ENCODE results near the gene RASGRF1.
"Not testable (repeated sequence)": the region's sequence is repeated elsewhere in the genome, so short reads cannot be mapped to it uniquely, and the experiment has no call there.

The RASGRF1 gene

DNA sequence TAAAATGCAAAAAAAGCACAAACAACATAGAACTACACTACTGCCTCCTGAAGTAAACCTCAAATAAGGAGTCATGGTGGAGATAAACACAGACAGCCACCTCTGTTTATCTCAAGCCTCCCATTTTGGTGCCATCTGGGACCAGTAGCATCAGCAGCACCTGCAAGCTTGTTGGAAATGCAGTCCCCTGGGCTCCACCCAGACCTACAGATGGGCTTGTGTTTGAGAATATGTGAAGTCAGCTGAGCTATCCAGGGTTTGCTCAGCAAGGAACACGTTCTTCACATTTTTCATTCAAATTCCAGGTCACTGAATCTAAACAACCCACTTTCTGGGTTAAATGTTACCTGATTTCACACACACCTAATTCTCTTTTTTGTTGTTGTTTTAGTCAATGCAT is 45.5 kb downstream of the RASGRF1 start:
- DNase-seq (ENCODE audit: extremely low read depth in 1 of 2, low read depth in 1 of 2), result no peak

DNA sequence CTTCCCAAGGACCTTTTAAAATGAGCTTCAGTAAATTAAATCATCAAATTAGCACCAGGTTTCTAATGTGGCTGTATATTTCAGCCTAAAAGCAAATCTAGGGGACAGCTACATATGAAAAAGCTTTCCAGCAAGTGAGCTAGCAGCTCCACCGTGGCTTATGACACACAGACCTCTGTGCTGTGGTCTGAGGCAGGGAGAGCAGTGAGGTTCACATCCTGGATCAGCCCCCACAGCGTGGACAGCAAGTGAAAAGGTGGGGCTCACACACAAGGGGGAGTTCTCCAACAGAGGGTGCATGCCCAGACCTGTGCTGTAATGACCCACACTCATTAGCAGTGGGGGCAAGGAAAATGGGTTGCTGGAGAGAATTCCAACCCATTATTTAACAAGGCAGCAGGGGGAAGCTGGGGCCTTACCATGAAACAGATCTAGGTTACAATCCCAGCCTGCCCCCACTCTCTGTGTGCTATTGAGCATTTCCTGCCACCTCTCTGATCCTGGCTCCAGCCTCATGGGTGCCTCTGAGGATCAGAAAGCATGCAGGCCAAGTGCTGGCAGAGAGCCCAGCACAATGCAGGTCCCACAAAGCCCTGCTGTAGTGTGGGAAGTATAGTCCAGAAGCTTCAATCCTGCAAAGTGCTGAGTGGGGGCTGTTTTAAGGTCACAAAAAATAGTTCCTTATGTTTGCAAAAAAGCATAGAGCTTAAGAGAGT is 48.2 kb downstream of the RASGRF1 start:
- no peak for DNase-seq (ENCODE audit: extremely low read depth in 1 of 2, low read depth in 1 of 2)

DNA sequence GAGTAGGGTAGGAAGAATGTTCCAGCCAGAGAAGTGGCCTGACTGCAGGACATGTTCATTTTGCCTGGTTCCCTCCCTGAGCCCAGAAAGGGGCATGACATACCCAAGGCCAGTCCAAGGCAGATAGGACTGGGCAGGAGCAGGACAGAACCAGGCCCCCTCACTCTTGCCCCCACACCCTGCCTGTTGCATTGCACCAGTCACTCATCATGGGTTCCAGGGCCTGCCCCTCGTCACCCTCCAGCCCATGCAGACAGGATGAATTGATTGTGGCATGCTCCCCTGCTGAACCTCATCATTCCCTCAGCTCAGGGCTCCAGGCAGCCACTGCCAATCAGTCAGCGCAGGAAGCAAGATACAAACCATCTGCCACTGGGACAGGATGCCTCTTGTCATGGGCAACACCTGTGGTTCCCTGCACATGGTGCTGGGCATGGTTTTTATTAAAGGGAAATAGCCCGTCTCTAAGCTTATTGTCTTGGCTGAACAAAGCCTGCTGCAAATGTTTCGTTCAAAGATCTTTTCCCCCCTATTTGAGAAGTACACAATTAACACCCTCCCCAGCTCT is 48.9 kb downstream of the RASGRF1 start:
- DNase-seq (ENCODE audit: extremely low read depth in 1 of 2, low read depth in 1 of 2), result no peak

DNA sequence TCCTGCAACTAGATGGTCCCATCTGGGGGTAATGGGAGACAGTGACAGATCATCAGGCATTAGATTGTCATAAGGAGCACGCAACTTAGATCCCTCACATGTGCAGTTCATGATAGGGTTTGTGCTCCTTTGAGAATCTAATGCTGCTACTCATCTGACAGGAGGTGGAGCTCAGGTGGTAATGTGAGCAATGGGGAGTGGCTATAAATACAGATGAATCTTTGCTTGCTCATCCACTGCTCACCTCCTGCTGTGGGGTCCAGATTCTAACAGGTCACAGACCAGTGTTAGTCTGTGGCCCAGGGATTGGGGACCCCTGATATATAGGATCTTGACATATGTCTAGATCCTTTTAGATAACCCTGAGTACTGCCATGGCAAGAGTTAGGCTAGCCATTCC is 52.7 kb downstream of the RASGRF1 start:
- DNase-seq (ENCODE audit: extremely low read depth in 1 of 2, low read depth in 1 of 2), result no peak

DNA sequence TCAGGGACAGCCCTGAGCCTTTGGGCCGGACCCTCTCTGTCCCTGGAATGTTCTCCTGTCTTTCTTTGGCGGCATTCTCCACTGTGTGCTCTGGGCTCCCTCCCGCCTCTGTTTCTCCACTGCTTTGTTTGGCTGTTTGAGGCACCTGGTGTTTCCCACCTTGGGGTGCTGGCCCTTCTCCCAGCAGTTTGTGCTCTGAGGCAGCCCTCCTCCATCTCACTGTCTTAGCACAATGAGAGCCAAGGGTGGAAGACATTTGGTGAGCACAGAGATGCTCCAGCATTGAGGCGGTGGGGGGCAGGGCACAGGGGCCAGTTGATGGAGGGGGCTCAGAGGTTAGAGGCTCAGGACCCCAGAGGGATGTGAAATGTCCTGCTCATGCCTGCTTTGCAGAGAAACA is 54.3 kb downstream of the RASGRF1 start:
- no peak for DNase-seq (ENCODE audit: extremely low read depth in 1 of 2, low read depth in 1 of 2)

DNA sequence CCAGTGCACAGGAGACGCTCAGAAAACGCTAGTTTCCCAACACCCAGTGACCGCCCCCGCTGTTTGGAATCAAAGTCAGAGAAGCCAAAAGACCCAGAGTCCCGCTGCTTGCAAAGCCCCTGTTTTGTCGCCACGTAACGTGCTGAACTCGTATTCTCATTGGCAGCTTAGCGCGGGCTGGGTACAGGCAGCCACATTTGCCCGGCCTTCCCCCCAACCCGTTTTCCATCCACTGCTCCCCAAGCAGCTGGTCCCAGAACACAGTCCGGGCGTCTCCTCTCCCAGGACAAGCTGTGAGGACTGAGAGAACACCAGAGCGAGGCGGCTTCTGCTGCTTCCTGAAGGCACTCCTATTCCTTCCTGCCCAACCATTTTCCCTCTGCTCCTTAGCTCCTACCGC is 54.8 kb downstream of the RASGRF1 start:
- DNase-seq (ENCODE audit: extremely low read depth in 1 of 2, low read depth in 1 of 2), result no peak

DNA sequence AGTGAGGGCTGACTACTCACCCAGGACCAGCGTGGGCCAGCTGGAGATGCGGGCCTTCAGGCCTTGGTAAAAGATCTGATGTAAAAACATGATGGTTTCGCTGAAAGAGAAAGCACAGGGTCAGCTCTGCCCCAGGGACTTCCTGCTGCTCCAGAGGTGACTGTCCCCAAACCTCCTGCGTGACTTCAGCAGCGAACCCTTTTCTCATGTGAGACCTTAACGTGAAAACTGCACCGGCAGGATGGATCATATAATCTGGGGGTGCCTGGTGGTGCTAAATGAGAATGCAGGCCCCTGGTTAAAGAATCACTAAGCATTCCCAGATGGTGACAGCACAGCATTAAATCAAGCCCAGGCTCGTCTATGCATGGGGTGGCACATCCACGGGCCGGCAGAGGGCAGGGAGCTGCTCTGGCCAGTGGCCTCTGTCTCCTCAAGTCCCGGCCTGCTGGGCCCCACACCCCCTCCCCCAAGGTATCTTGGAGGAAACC is 55.4 kb downstream of the RASGRF1 start:
- DNase-seq (ENCODE audit: extremely low read depth in 1 of 2, low read depth in 1 of 2), result no peak

DNA sequence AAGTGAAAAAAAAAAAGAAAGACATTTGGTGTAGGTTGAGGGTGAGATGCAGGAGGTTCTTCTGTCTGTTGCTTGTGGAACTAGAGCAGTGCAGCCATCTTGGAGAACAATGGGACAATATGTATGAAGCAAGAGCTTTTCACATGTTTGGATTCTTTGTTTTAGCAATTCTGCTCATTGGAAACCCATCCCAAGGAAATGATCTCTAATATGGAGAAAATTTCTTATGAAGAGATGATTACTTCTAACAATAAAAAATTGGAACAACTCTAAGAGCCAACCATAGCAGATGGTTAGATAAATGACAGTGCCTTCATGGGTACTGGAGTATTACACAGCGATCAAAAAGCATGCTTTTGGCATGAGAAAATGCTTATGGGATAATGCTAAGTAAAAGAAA is 56.3 kb downstream of the RASGRF1 start:
- no peak for DNase-seq (ENCODE audit: extremely low read depth in 1 of 2, low read depth in 1 of 2)

DNA sequence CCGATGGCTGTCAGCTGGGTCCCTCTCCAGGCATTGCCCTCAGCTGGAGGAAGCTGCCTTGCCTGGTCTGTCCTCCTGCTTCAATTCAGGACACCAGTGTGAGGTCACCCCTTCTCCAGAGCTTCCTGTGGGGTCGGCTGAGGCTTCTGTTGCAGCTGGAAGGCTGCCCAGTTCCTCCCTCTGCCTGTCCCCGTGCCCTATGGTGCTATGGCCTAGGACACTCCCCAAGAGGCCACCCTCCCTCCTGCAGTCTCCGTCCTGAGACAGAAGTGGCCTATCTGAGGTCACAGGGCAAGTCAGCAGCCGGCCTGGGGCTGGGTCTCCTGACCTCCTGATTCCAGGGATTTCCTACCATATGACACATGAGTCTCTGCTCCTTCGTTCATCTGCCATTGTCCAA is 57.9 kb downstream of the RASGRF1 start:
- DNase-seq (ENCODE audit: extremely low read depth in 1 of 2, low read depth in 1 of 2), result no peak

DNA sequence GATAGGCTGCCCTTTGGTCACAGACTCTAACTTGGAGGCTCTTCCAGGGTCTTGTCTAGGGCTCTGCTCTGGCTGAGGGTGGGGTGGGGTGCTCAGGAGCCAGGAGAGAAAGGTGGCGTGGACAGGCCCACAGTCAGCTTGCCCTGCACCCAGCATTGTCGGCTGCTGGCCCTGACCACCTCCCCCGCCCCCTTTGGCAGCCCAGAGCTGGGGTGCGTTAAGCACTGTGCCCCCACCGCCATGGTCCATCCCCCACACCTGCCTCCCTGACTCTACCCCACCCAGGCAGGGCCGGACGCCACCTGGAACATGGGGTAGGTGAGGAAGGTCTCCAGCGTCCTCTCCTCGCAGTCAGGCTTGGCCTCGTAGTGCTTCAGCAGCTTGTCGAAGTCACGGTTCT is 58.8 kb downstream of the RASGRF1 start:
- no peak for DNase-seq (ENCODE audit: extremely low read depth in 1 of 2, low read depth in 1 of 2)

DNA sequence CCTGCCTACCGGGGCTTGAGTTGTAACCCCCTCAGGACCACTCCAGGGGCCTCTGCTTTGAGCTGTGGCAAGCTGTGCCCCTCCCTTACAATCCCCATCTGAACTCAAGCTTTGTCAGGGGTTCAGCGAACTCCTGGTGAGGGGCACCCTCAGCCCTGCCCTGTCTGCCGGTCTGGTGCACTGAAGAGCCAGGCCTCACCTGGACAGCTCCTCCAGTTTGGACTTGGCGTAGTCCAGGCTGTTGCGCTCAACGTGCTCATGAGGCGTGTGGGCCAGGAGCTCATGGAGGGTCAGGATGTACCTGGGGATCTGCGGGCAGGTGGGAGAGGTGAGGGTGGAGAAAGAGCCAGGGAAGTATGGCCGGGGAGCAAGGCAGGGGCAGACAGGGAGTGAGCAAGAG is 59.4 kb downstream of the RASGRF1 start:
- no peak for DNase-seq (ENCODE audit: extremely low read depth in 1 of 2, low read depth in 1 of 2)

DNA sequence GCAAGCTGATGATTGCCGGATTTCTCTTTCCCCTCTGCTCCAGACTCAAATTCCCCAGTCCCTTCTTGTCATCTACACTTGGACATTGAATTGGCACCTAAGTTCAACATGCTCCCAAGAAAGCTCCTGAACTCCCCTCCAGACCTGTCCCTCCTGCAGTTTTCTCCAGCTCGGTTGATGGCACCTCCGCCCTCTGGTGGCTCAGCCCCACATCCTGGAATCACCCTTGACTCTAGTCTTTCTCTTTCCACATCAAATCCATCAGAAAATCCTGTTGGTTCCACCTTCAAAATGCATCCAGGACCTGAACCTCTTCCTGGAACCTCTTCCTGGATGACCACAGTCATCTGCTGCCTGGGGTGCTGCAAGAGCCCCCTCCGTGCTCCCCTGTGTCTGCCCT is 60.1 kb downstream of the RASGRF1 start:
- no peak for DNase-seq (ENCODE audit: extremely low read depth in 1 of 2, low read depth in 1 of 2)

DNA sequence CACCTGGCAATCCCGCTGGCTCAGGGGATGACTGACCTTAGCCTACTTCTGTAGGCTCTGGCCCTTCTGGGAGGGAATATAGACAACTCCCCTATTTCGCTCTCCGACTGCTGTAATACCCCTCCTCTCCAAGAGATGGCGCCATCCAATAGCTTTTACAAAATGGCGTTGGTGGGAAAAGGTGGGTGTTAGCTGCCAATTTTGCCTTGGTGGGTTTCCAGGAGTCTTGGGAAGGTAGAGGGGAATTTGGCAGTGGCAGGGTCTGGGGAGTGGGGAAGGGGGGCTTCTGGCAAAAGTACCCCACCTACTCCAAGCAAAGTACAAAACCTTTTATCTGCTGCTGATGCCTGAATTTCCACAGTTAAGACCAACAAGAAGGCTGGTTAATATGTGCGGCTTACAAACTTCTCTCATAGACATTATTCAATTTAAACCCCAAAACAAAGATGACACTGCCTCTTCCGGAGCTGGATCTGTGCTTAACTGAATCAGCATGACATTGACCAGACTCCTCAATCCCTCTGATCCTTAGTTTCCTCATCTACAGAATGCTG is 62.1 kb downstream of the RASGRF1 start:
- DNase-seq (ENCODE audit: extremely low read depth in 1 of 2, low read depth in 1 of 2), result peak; percentile 6 to 10

DNA sequence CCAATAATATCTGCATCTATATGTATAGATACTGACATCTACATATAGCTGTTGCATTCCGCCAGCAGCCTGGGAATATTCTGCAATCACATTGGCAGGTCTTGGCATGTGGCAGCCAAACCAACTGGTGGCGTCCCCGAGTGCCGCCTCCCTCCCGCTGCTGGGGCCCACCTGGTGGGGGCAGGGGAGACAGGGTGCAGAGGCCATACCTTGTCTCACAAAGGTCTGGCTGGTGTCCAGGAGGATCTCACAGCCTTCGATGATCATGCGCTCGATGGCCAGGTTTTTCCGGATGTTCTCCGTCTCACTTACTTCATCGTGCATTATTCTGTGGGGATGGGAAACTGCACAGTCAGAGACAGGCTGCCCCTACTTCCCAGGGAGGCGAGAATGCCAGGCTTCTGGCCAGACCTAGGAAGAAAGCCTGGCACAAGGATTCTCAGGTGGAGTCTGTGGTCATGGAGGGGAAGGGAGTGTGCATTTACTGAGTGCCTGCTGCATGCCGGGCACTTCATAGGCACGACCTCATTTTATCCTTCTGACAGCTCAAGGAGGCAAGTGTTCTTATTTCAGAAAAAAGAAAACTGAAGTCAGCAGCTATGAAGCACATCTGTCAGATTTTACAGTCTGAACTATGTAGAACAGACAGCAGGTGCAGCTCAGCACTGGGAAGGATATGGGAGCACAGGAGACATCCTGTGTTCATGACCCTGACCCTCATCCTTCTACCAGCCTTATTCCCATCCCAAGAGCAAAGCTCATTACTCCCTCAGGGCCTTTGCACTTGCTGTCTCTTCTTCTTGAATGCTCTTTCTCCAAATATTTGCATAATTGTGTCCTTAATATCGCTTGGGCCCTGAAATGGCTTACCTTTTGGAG is 62.8 kb downstream of the RASGRF1 start:
- DNase-seq (ENCODE audit: extremely low read depth in 1 of 2, low read depth in 1 of 2), result no peak

DNA sequence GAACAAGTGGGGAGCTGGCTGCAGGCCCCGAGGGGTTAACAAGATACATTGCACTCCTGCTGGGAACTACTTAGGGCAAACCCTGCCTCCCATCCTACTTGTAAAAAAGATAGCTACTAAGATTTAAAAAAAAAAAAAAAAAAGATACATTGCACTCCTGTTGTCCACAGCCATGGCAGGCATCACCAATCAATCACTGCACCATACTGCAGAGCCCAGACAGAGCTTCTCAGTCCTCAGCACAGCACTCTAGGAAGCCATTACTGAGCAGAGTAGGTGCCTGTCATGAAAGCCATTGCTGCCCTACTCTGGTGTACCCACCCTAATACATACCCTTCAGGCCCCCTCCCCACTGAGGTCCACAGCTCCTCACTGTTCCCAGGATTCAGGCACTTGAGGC is 64.8 kb downstream of the RASGRF1 start:
- DNase-seq (ENCODE audit: extremely low read depth in 1 of 2, low read depth in 1 of 2), result no peak

DNA sequence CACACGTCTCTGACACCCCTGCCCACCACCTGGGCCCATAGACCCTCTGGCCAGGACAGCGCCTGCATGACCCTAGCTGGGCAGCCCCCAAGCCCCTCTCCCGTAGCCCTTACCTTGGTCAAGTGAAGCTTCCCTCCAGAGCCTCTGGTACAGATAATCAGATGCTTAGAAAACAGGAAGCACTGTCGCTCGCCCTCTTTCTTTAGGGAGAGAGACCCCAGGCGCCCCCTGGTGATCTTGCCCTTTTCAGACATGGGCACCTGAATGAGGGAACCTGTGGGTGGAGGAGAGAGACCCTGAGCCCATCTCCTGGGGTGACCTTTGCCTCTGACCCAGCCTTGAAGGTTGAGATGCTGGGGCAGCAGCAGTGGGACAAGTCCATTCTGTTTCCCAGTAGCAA is 65.4 kb downstream of the RASGRF1 start:
- no peak for DNase-seq (ENCODE audit: extremely low read depth in 1 of 2, low read depth in 1 of 2)

DNA sequence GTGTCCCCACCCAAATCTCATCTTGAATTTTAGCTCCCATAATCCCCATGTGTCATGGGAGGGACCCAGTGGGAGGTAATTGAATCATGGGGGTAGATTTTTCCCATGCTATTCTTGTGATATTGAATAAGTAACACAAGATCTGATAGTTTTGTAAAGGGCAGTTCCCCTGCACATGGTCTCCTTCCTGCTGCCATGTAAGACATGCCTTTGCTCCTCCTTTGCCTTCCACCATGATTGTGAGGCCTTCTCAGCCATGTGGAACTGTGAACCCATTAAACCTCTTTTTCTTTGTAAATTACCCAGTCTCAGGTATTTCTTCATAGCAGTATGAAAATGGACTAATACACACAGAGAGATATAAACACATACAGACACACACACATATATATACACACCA is 66.1 kb downstream of the RASGRF1 start:
- not testable (repeated sequence) for DNase-seq (ENCODE audit: extremely low read depth in 1 of 2, low read depth in 1 of 2)

DNA sequence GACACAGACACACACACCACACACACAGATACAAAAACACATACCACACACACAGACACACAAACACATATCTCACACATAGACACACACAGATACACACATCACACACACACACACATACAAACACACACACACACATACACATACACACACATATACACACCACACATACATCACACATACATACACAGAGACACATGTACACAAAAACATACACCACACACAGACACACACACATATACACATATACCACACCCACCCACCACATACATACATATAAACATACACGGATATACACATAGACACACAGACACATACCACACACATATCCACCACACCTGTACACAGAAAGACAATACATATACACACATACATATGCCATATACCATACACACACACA is 66.7 kb downstream of the RASGRF1 start:
- no peak for DNase-seq (ENCODE audit: extremely low read depth in 1 of 2, low read depth in 1 of 2)

DNA sequence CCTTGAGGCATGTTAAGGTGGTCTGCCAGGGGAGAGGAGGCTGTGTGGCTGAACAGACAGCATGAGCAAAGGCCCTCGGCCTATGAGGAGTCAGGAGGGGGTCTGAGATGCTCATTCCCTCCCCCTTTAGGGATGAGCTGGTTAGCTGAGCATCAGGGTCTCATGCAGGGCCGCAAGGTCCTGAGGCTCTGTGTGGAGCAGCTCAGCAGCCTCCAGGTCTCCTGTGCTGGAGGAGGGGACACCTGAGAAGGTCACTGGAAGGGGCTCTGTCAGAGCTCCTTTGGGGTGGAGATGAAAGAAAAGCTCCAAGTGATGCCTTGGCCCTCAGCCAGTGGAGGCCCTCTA is 67.1 kb downstream of the RASGRF1 start:
- DNase-seq (ENCODE audit: extremely low read depth in 1 of 2, low read depth in 1 of 2), result no peak

DNA sequence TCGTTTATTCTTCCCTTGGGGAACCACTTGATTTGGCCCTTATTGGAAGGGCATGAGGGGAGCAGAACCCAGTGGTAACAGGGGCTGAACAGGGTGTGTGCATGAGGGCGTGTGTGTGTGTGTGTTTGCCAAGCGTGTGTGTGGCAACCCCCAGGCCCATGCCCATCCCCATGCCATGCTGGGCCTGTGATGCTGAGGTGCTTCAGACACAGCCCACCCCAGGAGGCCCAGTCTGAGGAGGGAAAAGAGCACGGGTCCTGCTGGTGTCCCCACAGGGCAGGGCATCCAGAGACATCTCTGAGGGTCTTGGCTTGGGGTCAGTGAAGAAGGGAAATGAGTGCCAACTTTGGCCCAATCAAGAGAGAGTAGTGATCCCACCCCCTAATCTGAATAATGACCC is 71.6 kb downstream of the RASGRF1 start:
- DNase-seq (ENCODE audit: extremely low read depth in 1 of 2, low read depth in 1 of 2), result no peak

DNA sequence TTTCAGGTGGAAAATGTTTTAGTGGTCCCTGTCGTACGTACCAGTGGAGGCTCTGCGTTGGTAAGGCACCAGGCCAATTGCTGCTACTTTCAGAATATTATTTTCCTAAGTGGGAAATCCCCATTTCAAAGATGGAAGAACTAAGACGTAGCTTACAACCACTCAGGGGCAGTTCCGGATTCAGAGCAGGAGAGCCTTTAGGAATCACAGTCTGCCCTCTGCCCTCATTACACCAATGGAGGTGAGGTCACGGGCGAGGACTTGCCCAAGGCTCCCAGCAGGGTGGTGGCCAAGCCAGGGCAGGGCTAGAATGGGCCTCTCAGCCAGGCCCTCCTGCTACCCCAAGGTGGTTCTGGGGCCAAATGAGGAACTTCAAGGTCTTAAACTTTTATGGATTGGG is 72.6 kb downstream of the RASGRF1 start:
- no peak for DNase-seq (ENCODE audit: extremely low read depth in 1 of 2, low read depth in 1 of 2)
